Adrenal gland (tissue), 12 donors: ENCODE results near the gene INHBB. TPM values are rescaled to one million over a fixed set of nuclear protein-coding genes. Genes with fewer than 3 reads are reported as not detected.

Source experiments
- DNase-seq, 7 donors: peaks; one replicate each; pipeline ENCODE4 v3.0.0-alpha.2; 2019 to 2020
- H3K27ac ChIP-seq, 5 donors: fragments of 200-600 bp; sonication (generic) in 4 of 5; 1 replicate in 3 of 5; 2 replicates in 2 of 5; pipeline versions ENCODE4 v1.5.1 to v1.8.0; 2016 to 2020; ENCODE audit warnings: mild to moderate bottlenecking in 1 of 5
- H3K27me3 ChIP-seq: fragments of 200-600 bp; 2 replicates; pipeline ENCODE4 v1.8.0; 2021
- H3K36me3 ChIP-seq, 2 donors: fragments of 200-600 bp; replicated peaks in 1 of 2; 1 replicate in 1 of 2; 2 replicates in 1 of 2; pipeline versions ENCODE4 v1.5.1 to v1.8.0; 2018 to 2022
- H3K4me1 ChIP-seq, 2 donors: fragments of 200-600 bp; replicated peaks in 1 of 2; 1 replicate in 1 of 2; 2 replicates in 1 of 2; pipeline versions ENCODE4 v1.5.1 to v1.8.0; 2018 to 2021
- H3K4me3 ChIP-seq, 4 donors: fragments of 200-600 bp; sonication (generic) in 3 of 4; one replicate each; pipeline ENCODE4 v1.5.1; 2016 to 2018
- H3K9me3 ChIP-seq, 3 donors: fragments of 200-600 bp; sonication (generic) in 1 of 3; replicated peaks in 1 of 3; 1 replicate in 2 of 3; 2 replicates in 1 of 3; pipeline versions ENCODE4 v1.5.1 to v1.8.0; 2016 to 2021
- POLR2A ChIP-seq, 2 donors: fragments of 450-650 bp; IDR thresholded peaks; one replicate each; pipeline ENCODE4 v1.6.1; 2017; ENCODE audit warnings: antibody characterized with exemption in 2 of 2, mild to moderate bottlenecking in 2 of 2, moderate library complexity in 1 of 2
- WGBS, 4 donors: extraction: QIAGEN DNeasy Blood & Tissue Kit in 2 of 4; methylation state at CpG; one replicate each; pipeline versions ENCODE4 v1.1.5 to v1.1.7; 2013 to 2017; 5-methylcytosine and 5-hydroxymethylcytosine counted together
- intact Hi-C, 2 donors: fragments of 100-400 bp; cut with DNase I; formaldehyde crosslinking; loops; one replicate each; pipeline versions ENCODE4 v1.14.1 to v1.15.0; 2022 to 2023
- polyA plus RNA-seq, 3 donors: library from polyadenylated mRNA; stranded (reverse); fragments of 200-250 nt in 2 of 3; fragments of 350-450 nt in 1 of 3; fragmentation: Illumina TruSeq in 1 of 3; extraction: RNeasy Lipid Tissue Mini Kit (QIAGEN cat#74804) in 1 of 3; gene quantifications; one replicate each; pipeline ENCODE4 v1.2.3, GENCODE V29; 2013 to 2014
- total RNA-seq, 9 donors: library from RNA; depleted of rRNA in 4 of 9; stranded (reverse); fragments of >200 nt in 4 of 9; fragments of 120-200 nt in 1 of 9; fragmentation: NEBNext Ultra II Directional in 1 of 9; extraction: Animal tissue kit (Norgen Biotek cat#: 25700) in 1 of 9; gene quantifications; one replicate each; pipeline versions ENCODE4 v1.1.0 to v1.2.4, GENCODE V29; 2013 to 2023
- TF ChIP-seq, protein P1 (sequence below), 6 experiments: fragments of 450-650 bp in 4 of 6; fragments of 200-600 bp in 2 of 6; sonication (generic) in 1 of 6; IDR thresholded peaks; 1 replicate in 5 of 6; 2 replicates in 1 of 6; pipeline versions ENCODE4 v1.5.1 to v1.8.0; 2016 to 2021; ENCODE audit warnings: antibody characterized with exemption in 6 of 6, mild to moderate bottlenecking in 2 of 6, moderate library complexity in 1 of 6
- donor health status: healthy with polysubstance abuse.
- donor health status: Bipolar disorder and iron deficiency.
- donor health status: DM: yes; HTN: yes; CAD: no.
- donor health status: DM: no; HTN: no; CAD: no.
- donor health status: DM: no; HTN: no; CAD: no.
- donor health status: DM: yes; HTN: yes; CAD: no.

INHBB gene
- total and polyA plus RNA-seq, 12 donors, result 0.28 to 9.1 (median 6.8) TPM

DNA sequence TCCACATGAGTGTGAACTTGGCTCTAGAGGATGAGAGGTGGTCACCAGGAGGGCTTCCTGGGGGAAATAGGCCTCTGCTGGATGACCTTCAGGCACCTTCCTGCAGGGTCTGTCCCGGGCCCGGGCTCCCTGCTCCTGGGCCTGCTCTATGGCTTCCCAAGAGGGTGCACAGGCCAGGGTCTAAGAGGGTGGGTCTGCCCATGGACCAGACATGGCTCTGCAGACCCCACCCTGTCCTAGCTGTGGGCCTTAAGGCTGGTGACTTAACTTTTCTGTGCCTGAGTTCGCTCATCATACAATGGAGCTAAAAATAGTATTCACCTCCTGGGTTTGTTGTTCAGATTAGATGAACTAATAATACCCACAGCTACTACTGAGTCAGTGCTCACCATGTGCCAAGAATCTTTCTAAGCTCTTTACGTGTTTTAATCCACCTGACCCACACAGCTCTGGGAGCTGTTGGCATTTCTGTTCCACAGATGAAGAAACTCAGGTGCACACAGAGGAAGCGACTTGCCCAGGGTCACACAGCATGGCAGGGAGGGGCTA is 14.4 kb downstream of the INHBB start:
- Histone ChIP-seq H3K4me3 (no peak overlapping the region), H3K27ac (no peak overlapping the region), H3K36me3 (no peaks in the 10 kb centered on the region), H3K4me1 (no peaks in the 10 kb centered on the region), H3K27me3 (no peaks in the 10 kb centered on the region), H3K9me3 (no peaks in the 10 kb centered on the region)
- DNase-seq, result no peak
- TF ChIP-seq, protein P1, sequence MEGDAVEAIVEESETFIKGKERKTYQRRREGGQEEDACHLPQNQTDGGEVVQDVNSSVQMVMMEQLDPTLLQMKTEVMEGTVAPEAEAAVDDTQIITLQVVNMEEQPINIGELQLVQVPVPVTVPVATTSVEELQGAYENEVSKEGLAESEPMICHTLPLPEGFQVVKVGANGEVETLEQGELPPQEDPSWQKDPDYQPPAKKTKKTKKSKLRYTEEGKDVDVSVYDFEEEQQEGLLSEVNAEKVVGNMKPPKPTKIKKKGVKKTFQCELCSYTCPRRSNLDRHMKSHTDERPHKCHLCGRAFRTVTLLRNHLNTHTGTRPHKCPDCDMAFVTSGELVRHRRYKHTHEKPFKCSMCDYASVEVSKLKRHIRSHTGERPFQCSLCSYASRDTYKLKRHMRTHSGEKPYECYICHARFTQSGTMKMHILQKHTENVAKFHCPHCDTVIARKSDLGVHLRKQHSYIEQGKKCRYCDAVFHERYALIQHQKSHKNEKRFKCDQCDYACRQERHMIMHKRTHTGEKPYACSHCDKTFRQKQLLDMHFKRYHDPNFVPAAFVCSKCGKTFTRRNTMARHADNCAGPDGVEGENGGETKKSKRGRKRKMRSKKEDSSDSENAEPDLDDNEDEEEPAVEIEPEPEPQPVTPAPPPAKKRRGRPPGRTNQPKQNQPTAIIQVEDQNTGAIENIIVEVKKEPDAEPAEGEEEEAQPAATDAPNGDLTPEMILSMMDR (IDR thresholded peaks at IDR 0.05), result no peak
- no peak for TF ChIP-seq POLR2A (IDR thresholded peaks at IDR 0.05)
- 59 to 86% (median 77%) methylated on average over 2 to 5 of the region's 5 CpGs for WGBS, 4 donors
- intact Hi-C loops, result no loop called here

DNA sequence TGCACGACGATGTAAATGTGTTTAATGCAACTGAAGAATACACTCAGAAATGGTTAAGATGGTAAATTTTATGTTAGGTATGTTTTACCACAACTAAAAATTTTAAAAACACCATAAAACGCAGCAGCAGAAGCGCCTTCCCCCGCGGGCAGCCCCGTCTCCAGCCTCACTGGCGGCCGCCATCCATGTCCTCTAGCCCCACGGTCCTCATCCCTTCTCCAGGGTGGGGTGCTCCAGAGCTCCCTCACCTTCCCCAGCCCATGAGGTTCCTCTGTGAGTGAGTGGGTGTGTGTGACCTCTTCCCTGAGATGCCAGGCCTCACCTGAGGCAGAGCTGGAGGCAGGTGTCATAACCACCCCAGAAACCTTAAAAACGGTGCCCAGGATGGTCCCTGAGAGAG is 17.0 kb downstream of the INHBB start:
- no peak for TF ChIP-seq POLR2A (IDR thresholded peaks at IDR 0.05)
- TF ChIP-seq, protein P1 (IDR thresholded peaks at IDR 0.05), result no peak
- no peaks in the 10 kb centered on the region for H3K27me3 ChIP-seq
- H3K4me1 ChIP-seq, result no peaks in the 10 kb centered on the region
- H3K9me3 ChIP-seq, result no peaks in the 10 kb centered on the region
- H3K36me3 ChIP-seq, result no peaks in the 10 kb centered on the region
- intact Hi-C loops, result no loop called here
- H3K27ac ChIP-seq, result no peak overlapping the region
- no peak for DNase-seq
- 88 to 95% (median 95%) methylated on average over 10 to 11 of the region's 11 CpGs for WGBS, 4 donors
- no peak overlapping the region for H3K4me3 ChIP-seq

DNA sequence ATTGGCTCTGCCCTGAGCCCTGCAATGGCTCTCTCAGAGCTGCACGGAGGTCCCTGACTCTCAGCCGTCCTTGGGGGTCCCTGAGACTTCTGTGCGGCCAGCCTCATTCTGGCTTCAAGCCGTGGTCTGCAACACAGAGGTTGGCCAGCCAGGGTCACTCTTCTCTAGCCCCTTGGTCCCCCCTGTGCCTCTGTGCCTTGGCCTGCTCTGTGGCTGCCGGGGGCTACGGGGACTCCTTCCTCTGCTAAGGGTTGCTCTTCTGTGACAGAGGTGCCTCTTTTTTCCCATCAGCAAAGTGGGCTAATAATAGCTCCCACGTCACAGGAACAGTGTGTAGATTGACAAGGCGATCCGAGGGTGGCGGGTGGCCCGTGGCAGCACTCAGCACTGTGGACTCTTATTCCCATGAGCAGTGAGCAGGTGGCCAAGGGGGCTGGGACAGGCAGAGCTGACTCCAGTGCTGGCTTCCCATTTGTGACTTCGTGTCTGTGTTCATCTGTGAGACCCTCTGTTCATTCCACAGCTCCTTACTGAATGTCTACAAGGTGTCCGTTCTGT is 19.4 kb downstream of the INHBB start:
- Histone ChIP-seq H3K9me3 (no peaks in the 10 kb centered on the region), H3K4me1 (no peaks in the 10 kb centered on the region), H3K36me3 (no peaks in the 10 kb centered on the region), H3K27me3 (no peaks in the 10 kb centered on the region), H3K27ac (no peak overlapping the region), H3K4me3 (no peak overlapping the region)
- TF ChIP-seq, protein P1 (IDR thresholded peaks at IDR 0.05), result no peak
- no peak for TF ChIP-seq POLR2A (IDR thresholded peaks at IDR 0.05)
- WGBS, 4 donors, result 91 to 94% (median 93%) methylated on average over 6 to 13 of the region's 13 CpGs
- intact Hi-C loops, result no loop called here
- no peak for DNase-seq

DNA sequence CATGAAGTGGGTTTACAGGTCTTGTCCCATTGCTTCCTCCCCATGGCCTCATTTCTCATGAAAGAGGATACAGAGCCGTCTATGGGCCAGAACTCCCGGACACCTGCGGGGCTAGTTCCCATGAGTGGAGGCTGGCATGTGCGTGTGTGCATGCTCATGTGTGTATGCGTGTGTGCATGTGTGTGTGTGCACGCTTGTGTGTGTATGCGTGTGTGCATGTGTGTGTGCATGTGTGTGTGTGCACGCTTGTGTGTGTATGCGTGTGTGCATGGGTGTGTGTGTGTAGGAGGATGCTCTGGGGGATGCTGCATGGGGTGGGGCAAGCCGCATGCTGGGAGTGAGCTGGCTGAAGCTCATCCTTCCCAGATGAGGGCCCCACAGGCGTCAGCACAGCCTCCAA is 20.8 kb downstream of the INHBB start:
- intact Hi-C loops, result no loop called here
- no peaks in the 10 kb centered on the region for H3K9me3 ChIP-seq
- no peaks in the 10 kb centered on the region for H3K36me3 ChIP-seq
- WGBS, 4 donors, result 82 to 93% (median 91%) methylated on average over 7 to 11 of the region's 11 CpGs
- H3K27ac ChIP-seq, result no peak overlapping the region
- no peak overlapping the region for H3K4me3 ChIP-seq
- TF ChIP-seq, protein P1 (IDR thresholded peaks at IDR 0.05), result no peak
- no peak for TF ChIP-seq POLR2A (IDR thresholded peaks at IDR 0.05)
- H3K4me1 ChIP-seq, result no peaks in the 10 kb centered on the region
- no peaks in the 10 kb centered on the region for H3K27me3 ChIP-seq
- DNase-seq, result no peak
